PC-3 (cell line): Measurements from ENCODE around the gene PSMD1.

Experiments
- CTCF ChIP-seq: fragments of 300-600 bp; sonication (generic); conservative IDR thresholded peaks from 2 replicates; pipeline ENCODE4 v1.5.1; 2017; ENCODE audit warnings: antibody characterized with exemption, low read depth, mild to moderate bottlenecking, low read length
- EZH2 ChIP-seq: fragments of 300-600 bp; sonication (generic); IDR thresholded peaks from one replicate; pipeline ENCODE4 v1.6.1; 2017; ENCODE audit warnings: antibody characterized with exemption, mild to moderate bottlenecking, low read length; ENCODE audit not compliant: unreplicated experiment

GRCh38 chr2:231036131-231036530, 20.5 kb upstream of the PSMD1 start:
- TF ChIP-seq CTCF (no peak), EZH2 (no peak)
